Measurements from ENCODE around the gene PNPLA1. TPM values are rescaled to one million over a fixed set of nuclear protein-coding genes. Genes with fewer than 3 reads are reported as not detected.

Gene PNPLA1
- total and polyA plus RNA-seq, 7 donors = 0.04 to 0.05 TPM; not detected in 5

DNA sequence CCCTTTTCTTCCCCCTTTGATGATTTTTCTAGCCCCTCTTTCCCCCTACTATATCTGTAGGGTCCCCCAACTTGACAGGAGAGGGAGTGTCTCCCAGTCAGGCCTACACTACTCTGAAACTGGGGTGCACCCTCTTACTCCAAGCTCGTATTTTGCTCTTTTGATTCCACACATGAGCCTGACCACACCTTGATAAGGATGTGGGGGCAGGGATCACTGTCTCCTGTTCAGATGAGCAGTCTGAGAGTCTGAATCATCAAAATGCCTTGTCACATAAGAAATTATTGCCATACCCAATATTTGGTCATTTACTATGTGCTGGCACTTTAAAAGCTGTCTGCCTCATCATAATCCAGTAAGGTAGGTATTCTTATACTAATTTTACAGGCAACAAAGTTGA is 15.9 kb downstream of the PNPLA1 start:
- H3K27ac ChIP-seq = no peak overlapping the region
- intact Hi-C loops (cut with DNase I) = no loop called here
- H3K4me1 ChIP-seq = no peaks in the 10 kb centered on the region
- H3K9me3 ChIP-seq = no peaks in the 10 kb centered on the region
- WGBS, 3 donors = 75 to 77% (median 75%) methylated on average over 1 of the region's 1 CpG
- H3K36me3 ChIP-seq (ENCODE audit: insufficient read depth in 1 of 2, low read depth in 1 of 2) = no peaks in the 10 kb centered on the region
- TF ChIP-seq, protein P1, sequence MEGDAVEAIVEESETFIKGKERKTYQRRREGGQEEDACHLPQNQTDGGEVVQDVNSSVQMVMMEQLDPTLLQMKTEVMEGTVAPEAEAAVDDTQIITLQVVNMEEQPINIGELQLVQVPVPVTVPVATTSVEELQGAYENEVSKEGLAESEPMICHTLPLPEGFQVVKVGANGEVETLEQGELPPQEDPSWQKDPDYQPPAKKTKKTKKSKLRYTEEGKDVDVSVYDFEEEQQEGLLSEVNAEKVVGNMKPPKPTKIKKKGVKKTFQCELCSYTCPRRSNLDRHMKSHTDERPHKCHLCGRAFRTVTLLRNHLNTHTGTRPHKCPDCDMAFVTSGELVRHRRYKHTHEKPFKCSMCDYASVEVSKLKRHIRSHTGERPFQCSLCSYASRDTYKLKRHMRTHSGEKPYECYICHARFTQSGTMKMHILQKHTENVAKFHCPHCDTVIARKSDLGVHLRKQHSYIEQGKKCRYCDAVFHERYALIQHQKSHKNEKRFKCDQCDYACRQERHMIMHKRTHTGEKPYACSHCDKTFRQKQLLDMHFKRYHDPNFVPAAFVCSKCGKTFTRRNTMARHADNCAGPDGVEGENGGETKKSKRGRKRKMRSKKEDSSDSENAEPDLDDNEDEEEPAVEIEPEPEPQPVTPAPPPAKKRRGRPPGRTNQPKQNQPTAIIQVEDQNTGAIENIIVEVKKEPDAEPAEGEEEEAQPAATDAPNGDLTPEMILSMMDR (IDR thresholded peaks at IDR 0.05) = no peak
- H3K4me3 ChIP-seq = no peak overlapping the region
- H3K27me3 ChIP-seq (ENCODE audit: insufficient read depth in 3 of 3, low read length in 2 of 3) = peaks cover 8 to 54% (median 8%) of the 10 kb centered on the region in 3 donors
- DNase-seq (no peak), ATAC-seq (no peak)

DNA sequence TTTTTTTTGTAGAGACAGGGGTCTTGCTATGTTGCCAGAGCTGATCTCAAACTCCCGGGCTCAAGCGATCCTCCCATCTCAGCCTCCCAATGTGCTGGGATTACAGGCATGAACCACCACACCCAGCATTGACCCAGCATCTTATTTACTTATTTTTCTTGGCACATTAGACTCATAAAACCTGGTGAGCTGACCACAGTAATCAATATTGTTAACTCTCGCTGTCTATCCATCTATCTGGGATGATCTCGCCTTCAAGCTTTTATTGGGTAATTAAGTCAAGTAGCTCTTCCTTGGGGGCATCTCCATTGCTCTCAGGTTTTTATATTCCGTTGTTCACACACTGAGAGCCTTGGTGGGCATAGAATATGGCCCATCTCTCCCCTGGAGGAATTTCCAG is 17.0 kb downstream of the PNPLA1 start:
- Histone ChIP-seq H3K27ac (no peak overlapping the region), H3K9me3 (no peaks in the 10 kb centered on the region), H3K36me3 (ENCODE audit: insufficient read depth in 1 of 2, low read depth in 1 of 2) (no peaks in the 10 kb centered on the region), H3K27me3 (ENCODE audit: insufficient read depth in 3 of 3, low read length in 2 of 3) (peaks cover 3 to 59% (median 8%) of the 10 kb centered on the region in 3 donors), H3K4me3 (no peak overlapping the region), H3K4me1 (no peaks in the 10 kb centered on the region)
- WGBS, 3 donors = 61 to 76% (median 63%) methylated on average over 5 of the region's 5 CpGs
- no peak for DNase-seq
- TF ChIP-seq, protein P1 (IDR thresholded peaks at IDR 0.05) = no peak
- ATAC-seq = no peak
- intact Hi-C loops (cut with DNase I) = no loop called here

DNA sequence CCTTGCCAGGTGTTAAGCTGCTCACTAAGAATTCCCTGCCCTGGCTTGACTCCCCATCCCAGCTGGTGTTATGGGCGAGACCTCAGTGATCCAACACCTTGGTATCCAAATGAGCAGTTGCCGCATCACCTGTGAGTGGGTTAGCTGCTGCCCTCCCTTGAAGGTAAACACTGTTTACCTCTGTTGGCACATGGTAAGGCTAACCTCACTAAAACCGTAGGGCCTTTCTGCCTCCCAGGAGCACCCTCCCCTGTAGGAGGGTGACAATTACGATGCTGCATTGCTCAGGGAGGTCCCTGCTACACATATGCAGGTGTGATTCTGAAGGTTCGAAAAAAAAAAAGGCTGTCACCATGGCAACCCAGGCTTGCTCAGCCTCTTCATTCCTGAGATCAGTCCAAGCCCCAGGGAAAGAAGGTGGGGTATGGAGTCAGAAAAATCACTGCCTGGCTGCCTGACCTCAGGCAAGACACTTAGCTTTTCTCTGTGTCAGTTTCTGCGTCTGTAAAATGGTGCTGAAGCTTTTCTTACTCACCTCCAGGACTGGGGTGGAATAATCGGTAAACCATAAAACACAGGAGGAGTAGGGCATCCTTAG is 19.5 kb downstream of the PNPLA1 start:
- Histone ChIP-seq H3K36me3 (ENCODE audit: insufficient read depth in 1 of 2, low read depth in 1 of 2) (no peaks in the 10 kb centered on the region), H3K9me3 (no peaks in the 10 kb centered on the region), H3K27me3 (ENCODE audit: insufficient read depth in 3 of 3, low read length in 2 of 3) (peaks cover 3 to 39% (median 9%) of the 10 kb centered on the region in 3 donors), H3K4me1 (no peaks in the 10 kb centered on the region), H3K4me3 (no peak overlapping the region), H3K27ac (no peak overlapping the region)
- intact Hi-C loops (cut with DNase I) = no loop called here
- WGBS, 3 donors = 61 to 67% (median 67%) methylated on average over 7 of the region's 7 CpGs
- ATAC-seq = no peak
- TF ChIP-seq, protein P1 (IDR thresholded peaks at IDR 0.05) = no peak
- no peak for DNase-seq

DNA sequence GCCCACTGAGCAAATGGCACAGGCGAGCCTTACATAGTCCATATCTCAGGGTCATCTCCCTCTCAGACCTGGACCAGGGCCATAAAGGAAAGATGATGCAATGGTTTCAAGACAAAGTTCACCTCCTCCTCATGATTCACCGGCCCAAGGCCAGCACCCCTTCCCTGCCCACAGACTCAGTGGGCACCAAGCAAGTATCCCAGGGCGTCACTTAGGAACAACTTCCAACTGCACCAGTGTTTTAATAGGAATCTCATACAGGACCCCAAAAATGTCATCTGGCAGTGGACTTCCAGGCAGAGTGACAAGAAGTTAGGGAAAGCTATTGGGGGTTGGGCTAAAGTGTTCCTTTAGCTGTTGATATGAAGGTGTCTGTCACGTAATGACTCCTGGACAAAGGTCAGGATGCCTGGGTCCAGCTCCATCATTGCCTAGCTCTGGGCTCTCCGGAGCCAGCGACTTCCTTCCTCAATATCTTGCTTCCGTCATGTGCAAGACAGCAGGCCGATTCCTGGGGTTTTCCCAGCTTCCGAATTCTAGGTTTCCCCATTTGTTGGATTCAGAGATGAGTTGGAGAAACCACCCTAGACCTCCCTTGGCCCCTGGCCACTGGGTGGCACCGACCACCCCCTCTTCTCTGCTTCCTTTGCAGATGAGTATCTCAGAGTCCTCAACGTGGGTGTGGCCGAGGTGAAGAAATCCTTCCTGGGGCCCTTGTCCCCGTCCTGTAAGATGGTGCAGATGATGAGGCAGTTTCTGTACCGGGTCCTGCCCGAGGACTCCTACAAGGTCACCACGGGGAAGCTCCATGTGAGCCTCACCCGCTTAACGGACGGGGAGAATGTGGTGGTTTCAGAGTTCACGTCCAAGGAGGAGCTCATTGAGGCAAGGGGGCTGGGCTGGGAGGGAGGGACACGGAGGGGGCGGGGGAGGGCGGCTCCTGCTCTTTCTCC is 21.1 kb downstream of the PNPLA1 start:
- no peak for DNase-seq
- WGBS, 3 donors = 61 to 67% (median 61%) methylated on average over 23 of the region's 23 CpGs
- no peak for ATAC-seq
- H3K27ac ChIP-seq = no peak overlapping the region
- H3K36me3 ChIP-seq (ENCODE audit: insufficient read depth in 1 of 2, low read depth in 1 of 2) = no peaks in the 10 kb centered on the region
- H3K4me1 ChIP-seq = no peaks in the 10 kb centered on the region
- peaks cover 0 to 25% (median 2%) of the 10 kb centered on the region in 3 donors for H3K27me3 ChIP-seq (ENCODE audit: insufficient read depth in 3 of 3, low read length in 2 of 3)
- no peak overlapping the region for H3K4me3 ChIP-seq
- intact Hi-C loops (cut with DNase I) = no loop called here
- H3K9me3 ChIP-seq = no peaks in the 10 kb centered on the region
- TF ChIP-seq, protein P1 (IDR thresholded peaks at IDR 0.05) = no peak

Measured in psoas muscle (tissue), 8 donors.